HepG2 (cell line): ENCODE results near the gene PDGFB. TPM values are rescaled to one million over a fixed set of nuclear protein-coding genes. Genes with fewer than 3 reads are reported as not detected.
A peak's percentile ranks its signal among the peaks of the same experiment; 100 is the strongest.

ENCODE experiments used
- ESRRA ChIP-seq: sonication (generic); formaldehyde crosslinking; IDR thresholded peaks from 2 replicates; pipeline ENCODE4 v1.5.1; 2020; ENCODE audit warnings: mild to moderate bottlenecking, low read depth, missing genetic modification reagents
- HDAC6 ChIP-seq: fragments of 200-600 bp; sonication (generic); IDR thresholded peaks from 2 replicates; pipeline ENCODE4 v1.7.0; 2017; ENCODE audit warnings: mild to moderate bottlenecking, antibody characterized with exemption, low read length, low read depth
- KAT2B ChIP-seq: fragments of 150-350 bp; IDR thresholded peaks from 2 replicates; pipeline ENCODE4 v1.6.1; 2014; ENCODE audit warnings: low read depth, low read length, borderline replicate concordance
- POLR2G ChIP-seq: fragments of 200-400 bp; formaldehyde crosslinking; IDR thresholded peaks from 2 replicates; pipeline ENCODE4 v1.6.1; 2018; ENCODE audit warnings: mild to moderate bottlenecking, low read depth, low read length, moderate library complexity
- ZNF337 ChIP-seq: sonication (generic); formaldehyde crosslinking; IDR thresholded peaks from 2 replicates; pipeline ENCODE4 v1.5.1; 2020; ENCODE audit warnings: missing genetic modification reagents, low read depth, mild to moderate bottlenecking, borderline replicate concordance
- ZNF430 ChIP-seq: sonication (generic); formaldehyde crosslinking; IDR thresholded peaks from 2 replicates; pipeline ENCODE4 v1.9.0; 2021; ENCODE audit warnings: mild to moderate bottlenecking, missing genetic modification reagents
- ZNF629 ChIP-seq: sonication (generic); formaldehyde crosslinking; conservative IDR thresholded peaks from 2 replicates; pipeline ENCODE4 v1.5.0; 2020; ENCODE audit warnings: missing genetic modification reagents
- ZNF839 ChIP-seq: sonication (generic); formaldehyde crosslinking; IDR thresholded peaks from 2 replicates; pipeline ENCODE4 v1.4.0; 2020; ENCODE audit warnings: missing genetic modification reagents, mild to moderate bottlenecking, borderline replicate concordance
- polyA plus RNA-seq, 8 experiments: library from polyadenylated mRNA; depleted of rRNA in 3 of 8; stranded (reverse) in 7 of 8; unstranded in 1 of 8; fragments of >200 nt; fragmentation: Illumina TruSeq in 4 of 8; extraction: Trizol in 4 of 8; gene quantifications; 2 replicates each; pipeline versions ENCODE4 v1.2.1 to v1.2.3, GENCODE V29; 2011 to 2016; ENCODE audit warnings: low read depth in 4 of 8, missing spikeins in 1 of 8, mixed read lengths in 1 of 8; ENCODE audit not compliant: insufficient read depth in 1 of 8
- total RNA-seq, 5 experiments: library from RNA; depleted of rRNA; stranded (reverse); fragments of >200 nt; fragmentation: Illumina TruSeq; extraction: Trizol; gene quantifications; 2 replicates each; pipeline ENCODE4 v1.2.3, GENCODE V29; 2016; ENCODE audit warnings: low read depth in 1 of 5
- TF ChIP-seq, protein P1 (sequence below): IDR thresholded peaks from 2 replicates; pipeline ENCODE4 v1.4.0; 2020; ENCODE audit warnings: mild to moderate bottlenecking, missing genetic modification reagents
- TF ChIP-seq, protein P2 (sequence below): sonication (generic); formaldehyde crosslinking; IDR thresholded peaks from 2 replicates; pipeline ENCODE4 v1.4.0; 2020; ENCODE audit warnings: mild to moderate bottlenecking, missing genetic modification reagents
- TF ChIP-seq, protein P3 (sequence below), 2 experiments: sonication (generic) in 1 of 2; formaldehyde crosslinking in 1 of 2; IDR thresholded peaks; 2 replicates each; pipeline versions ENCODE4 v1.4.0 to v1.6.1; 2016 to 2020; ENCODE audit warnings: borderline replicate concordance in 1 of 2, low read depth in 1 of 2, mild to moderate bottlenecking in 1 of 2, missing genetic modification reagents in 1 of 2
- TF ChIP-seq, protein P4 (sequence below): IDR thresholded peaks from 2 replicates; pipeline ENCODE4 v1.6.1; 2016
- TF ChIP-seq, protein P5 (sequence below): IDR thresholded peaks from 2 replicates; pipeline ENCODE4 v1.6.1; 2016; ENCODE audit warnings: missing genetic modification reagents, missing compliant biosample characterization
- TF ChIP-seq, protein P6 (sequence below): sonication (generic); formaldehyde crosslinking; IDR thresholded peaks from 2 replicates; pipeline ENCODE4 v1.5.0; 2020; ENCODE audit warnings: missing genetic modification reagents

The PDGFB gene
- total and polyA plus RNA-seq, 2 of the 13 experiments (the other 11 are each of a cell fraction or from before 2014, with no cell fraction given), result 1.4 to 10.1 TPM

DNA sequence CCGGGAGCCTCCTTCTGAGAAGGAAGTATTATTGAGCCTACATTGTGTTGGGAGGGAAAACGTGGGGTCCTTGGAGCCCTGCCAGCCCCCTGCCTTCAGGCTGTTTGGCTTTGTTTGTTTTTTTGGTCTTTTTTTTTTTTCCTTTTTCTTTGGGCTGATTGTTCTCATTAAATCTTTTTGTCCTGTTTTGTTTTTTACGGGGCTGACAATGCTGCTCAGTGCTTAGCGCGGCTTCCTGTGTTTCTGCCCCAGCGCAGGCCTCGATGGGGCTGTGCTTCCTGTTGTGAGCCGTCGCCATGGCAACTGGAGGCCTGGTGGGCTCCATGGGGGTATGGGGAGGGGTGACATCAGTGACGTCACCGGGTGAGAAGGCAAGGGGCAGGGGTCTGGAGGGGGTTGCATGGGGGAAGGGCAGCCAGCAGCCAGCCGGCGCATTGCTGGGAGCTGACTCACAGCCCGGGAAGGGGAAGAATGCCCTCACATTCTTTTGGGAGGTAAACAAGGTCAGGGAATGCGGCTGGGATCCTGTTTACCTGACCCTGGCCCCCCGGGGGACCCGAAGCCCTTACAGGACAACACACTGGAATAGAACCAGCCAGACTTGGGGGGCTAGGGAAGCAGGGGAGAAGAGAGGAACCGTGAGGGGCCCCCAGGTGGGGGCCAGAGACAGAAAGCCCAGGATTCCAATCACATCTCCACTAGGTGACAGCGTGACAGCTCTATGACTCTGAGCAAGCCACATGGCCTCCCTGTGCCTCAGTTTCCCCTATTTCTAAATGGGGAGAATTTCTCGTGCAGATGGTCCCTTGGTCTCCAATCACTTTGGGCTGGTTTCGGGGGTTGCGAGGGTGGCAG is 70.1 kb downstream of the PDGFB start (continued):
- TF ChIP-seq, protein P1, sequence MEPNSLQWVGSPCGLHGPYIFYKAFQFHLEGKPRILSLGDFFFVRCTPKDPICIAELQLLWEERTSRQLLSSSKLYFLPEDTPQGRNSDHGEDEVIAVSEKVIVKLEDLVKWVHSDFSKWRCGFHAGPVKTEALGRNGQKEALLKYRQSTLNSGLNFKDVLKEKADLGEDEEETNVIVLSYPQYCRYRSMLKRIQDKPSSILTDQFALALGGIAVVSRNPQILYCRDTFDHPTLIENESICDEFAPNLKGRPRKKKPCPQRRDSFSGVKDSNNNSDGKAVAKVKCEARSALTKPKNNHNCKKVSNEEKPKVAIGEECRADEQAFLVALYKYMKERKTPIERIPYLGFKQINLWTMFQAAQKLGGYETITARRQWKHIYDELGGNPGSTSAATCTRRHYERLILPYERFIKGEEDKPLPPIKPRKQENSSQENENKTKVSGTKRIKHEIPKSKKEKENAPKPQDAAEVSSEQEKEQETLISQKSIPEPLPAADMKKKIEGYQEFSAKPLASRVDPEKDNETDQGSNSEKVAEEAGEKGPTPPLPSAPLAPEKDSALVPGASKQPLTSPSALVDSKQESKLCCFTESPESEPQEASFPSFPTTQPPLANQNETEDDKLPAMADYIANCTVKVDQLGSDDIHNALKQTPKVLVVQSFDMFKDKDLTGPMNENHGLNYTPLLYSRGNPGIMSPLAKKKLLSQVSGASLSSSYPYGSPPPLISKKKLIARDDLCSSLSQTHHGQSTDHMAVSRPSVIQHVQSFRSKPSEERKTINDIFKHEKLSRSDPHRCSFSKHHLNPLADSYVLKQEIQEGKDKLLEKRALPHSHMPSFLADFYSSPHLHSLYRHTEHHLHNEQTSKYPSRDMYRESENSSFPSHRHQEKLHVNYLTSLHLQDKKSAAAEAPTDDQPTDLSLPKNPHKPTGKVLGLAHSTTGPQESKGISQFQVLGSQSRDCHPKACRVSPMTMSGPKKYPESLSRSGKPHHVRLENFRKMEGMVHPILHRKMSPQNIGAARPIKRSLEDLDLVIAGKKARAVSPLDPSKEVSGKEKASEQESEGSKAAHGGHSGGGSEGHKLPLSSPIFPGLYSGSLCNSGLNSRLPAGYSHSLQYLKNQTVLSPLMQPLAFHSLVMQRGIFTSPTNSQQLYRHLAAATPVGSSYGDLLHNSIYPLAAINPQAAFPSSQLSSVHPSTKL (CRISPR knock-in tag), result peak; percentile 94
- TF ChIP-seq, protein P2, sequence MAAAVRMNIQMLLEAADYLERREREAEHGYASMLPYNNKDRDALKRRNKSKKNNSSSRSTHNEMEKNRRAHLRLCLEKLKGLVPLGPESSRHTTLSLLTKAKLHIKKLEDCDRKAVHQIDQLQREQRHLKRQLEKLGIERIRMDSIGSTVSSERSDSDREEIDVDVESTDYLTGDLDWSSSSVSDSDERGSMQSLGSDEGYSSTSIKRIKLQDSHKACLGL (CRISPR knock-in tag), result no peak
- TF ChIP-seq, protein P3, sequence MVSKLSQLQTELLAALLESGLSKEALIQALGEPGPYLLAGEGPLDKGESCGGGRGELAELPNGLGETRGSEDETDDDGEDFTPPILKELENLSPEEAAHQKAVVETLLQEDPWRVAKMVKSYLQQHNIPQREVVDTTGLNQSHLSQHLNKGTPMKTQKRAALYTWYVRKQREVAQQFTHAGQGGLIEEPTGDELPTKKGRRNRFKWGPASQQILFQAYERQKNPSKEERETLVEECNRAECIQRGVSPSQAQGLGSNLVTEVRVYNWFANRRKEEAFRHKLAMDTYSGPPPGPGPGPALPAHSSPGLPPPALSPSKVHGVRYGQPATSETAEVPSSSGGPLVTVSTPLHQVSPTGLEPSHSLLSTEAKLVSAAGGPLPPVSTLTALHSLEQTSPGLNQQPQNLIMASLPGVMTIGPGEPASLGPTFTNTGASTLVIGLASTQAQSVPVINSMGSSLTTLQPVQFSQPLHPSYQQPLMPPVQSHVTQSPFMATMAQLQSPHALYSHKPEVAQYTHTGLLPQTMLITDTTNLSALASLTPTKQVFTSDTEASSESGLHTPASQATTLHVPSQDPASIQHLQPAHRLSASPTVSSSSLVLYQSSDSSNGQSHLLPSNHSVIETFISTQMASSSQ (IDR thresholded peaks at IDR 0.05; ENCODE audit: low read depth), result peak; percentile 55
- TF ChIP-seq, protein P3 (CRISPR knock-in tag; IDR thresholded peaks at IDR 0.05; ENCODE audit: borderline replicate concordance), result peak; percentile 81; the same call in 1 of the 2 replicates
- TF ChIP-seq, protein P4, sequence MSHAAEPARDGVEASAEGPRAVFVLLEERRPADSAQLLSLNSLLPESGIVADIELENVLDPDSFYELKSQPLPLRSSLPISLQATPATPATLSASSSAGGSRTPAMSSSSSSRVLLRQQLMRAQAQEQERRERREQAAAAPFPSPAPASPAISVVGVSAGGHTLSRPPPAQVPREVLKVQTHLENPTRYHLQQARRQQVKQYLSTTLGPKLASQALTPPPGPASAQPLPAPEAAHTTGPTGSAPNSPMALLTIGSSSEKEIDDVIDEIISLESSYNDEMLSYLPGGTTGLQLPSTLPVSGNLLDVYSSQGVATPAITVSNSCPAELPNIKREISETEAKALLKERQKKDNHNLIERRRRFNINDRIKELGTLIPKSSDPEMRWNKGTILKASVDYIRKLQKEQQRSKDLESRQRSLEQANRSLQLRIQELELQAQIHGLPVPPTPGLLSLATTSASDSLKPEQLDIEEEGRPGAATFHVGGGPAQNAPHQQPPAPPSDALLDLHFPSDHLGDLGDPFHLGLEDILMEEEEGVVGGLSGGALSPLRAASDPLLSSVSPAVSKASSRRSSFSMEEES, result peak; percentile 33; the same call in 1 of the 2 replicates
- no peak for TF ChIP-seq HDAC6
- TF ChIP-seq ZNF839, result no peak
- TF ChIP-seq ZNF337 (CRISPR knock-in tag), result no peak
- TF ChIP-seq KAT2B, result no peak
- TF ChIP-seq, protein P5, sequence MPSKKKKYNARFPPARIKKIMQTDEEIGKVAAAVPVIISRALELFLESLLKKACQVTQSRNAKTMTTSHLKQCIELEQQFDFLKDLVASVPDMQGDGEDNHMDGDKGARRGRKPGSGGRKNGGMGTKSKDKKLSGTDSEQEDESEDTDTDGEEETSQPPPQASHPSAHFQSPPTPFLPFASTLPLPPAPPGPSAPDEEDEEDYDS (CRISPR knock-in tag), result peak; percentile 45; the same call in 1 of the 2 replicates
- TF ChIP-seq POLR2G, result no peak
- TF ChIP-seq, protein P6, sequence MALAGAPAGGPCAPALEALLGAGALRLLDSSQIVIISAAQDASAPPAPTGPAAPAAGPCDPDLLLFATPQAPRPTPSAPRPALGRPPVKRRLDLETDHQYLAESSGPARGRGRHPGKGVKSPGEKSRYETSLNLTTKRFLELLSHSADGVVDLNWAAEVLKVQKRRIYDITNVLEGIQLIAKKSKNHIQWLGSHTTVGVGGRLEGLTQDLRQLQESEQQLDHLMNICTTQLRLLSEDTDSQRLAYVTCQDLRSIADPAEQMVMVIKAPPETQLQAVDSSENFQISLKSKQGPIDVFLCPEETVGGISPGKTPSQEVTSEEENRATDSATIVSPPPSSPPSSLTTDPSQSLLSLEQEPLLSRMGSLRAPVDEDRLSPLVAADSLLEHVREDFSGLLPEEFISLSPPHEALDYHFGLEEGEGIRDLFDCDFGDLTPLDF (CRISPR knock-in tag), result no peak
- TF ChIP-seq ZNF430 (CRISPR knock-in tag), result peak; percentile 18
- TF ChIP-seq ZNF629 (CRISPR knock-in tag), result peak; percentile 6; the same call in 1 of the 2 replicates
- 0 out of 2 replicates have a peak, but pooled peaks have one; percentile 67 for TF ChIP-seq ESRRA (CRISPR knock-in tag)
